Measurements from ENCODE around the gene CCDC112. TPM values are rescaled to one million over a fixed set of nuclear protein-coding genes. Genes with fewer than 3 reads are reported as not detected.

The CCDC112 gene
- total RNA-seq, 1 experiment from 2014 or later: 13.0 TPM

DNA sequence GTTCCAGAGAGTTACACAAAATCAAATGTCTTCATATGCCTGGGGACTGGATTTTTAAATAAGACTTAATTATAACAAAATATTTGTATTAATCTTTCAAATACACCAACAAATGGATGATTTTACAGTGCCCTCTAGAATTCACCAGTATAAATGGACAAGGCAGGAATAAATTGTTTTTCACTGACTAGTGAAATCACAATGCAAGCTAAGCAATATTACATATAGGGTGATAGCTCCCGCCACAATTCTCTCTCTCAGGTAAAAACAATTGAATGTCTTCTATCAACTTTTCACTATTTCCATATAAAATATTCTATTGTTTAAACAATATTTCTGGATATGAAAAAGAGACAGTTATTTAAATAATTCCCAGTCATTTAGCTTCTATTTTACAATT is 8.0 kb upstream of the CCDC112 start:
- Histone ChIP-seq H3K9me3 (ENCODE audit: control insufficient read depth, low read depth, low read length) (no peaks in the 10 kb centered on the region), H3K27ac (ENCODE audit: insufficient read length, low read depth, low read length) (no peak overlapping the region), H4K91ac (ENCODE audit: insufficient read length, low read depth, low read length) (no peak overlapping the region), H2BK20ac (ENCODE audit: low read depth, low read length, poor library complexity, severe bottlenecking) (no peak overlapping the region), H2BK120ac (ENCODE audit: low read depth, low read length, poor library complexity, severe bottlenecking) (no peak overlapping the region), H2BK15ac (ENCODE audit: low read depth, low read length) (no peak overlapping the region), H3K56ac (ENCODE audit: insufficient read length, low read depth, low read length) (no peak overlapping the region), H3K14ac (ENCODE audit: insufficient read depth, low read length) (no peak overlapping the region), H2AK5ac (ENCODE audit: insufficient read length, low read length) (no peak overlapping the region), H3K27me3 (ENCODE audit: insufficient read depth, low read length) (no peaks in the 10 kb centered on the region), H4K20me1 (ENCODE audit: control insufficient read depth, insufficient read depth, insufficient read length) (no peaks in the 10 kb centered on the region), H3K79me2 (ENCODE audit: insufficient read depth, low read length) (no peaks in the 10 kb centered on the region), H2BK5ac (ENCODE audit: insufficient read length, low read length) (no peak overlapping the region), H3T11ph (ENCODE audit: low read length) (no peak overlapping the region), H2AFZ (ENCODE audit: low read length) (no peak overlapping the region), H2BK12ac (ENCODE audit: insufficient read length, low read depth, low read length) (no peak overlapping the region), H4K8ac (replicated peaks; ENCODE audit: insufficient read length, low read depth, low read length) (no peak overlapping the region), H3K79me1 (ENCODE audit: insufficient read depth, low read depth, low read length, poor library complexity, severe bottlenecking) (no peaks in the 10 kb centered on the region), H3K23me2 (ENCODE audit: insufficient read length, low read depth, low read length, poor library complexity, severe bottlenecking) (no peaks in the 10 kb centered on the region), H3K4me2 (ENCODE audit: insufficient read depth, insufficient read length, low read length) (no peak overlapping the region), H3K4ac (ENCODE audit: low read depth, low read length) (no peak overlapping the region), H4K5ac (ENCODE audit: insufficient read length, low read depth, low read length) (no peak overlapping the region), H3K23ac (ENCODE audit: insufficient read length, low read depth, low read length) (no peak overlapping the region), H3K9ac (ENCODE audit: extremely low read depth, insufficient read length, low read length) (no peak overlapping the region), H3K4me1 (ENCODE audit: insufficient read depth, low read length) (no peaks in the 10 kb centered on the region), H3K18ac (ENCODE audit: insufficient read length, low read depth, low read length) (no peak overlapping the region)
- no peak for DNase-seq
- WGBS (ENCODE audit: extremely low coverage, insufficient read length, low lambda C conversion rate): no CpG with 5 or more reads among the region's 1 CpG
- peaks cover 0 to 7% of the 10 kb centered on the region in 2 experiments; a peak in 1 of 5 replicates for H3K9me3 Mint-ChIP-seq
- no peaks in the 10 kb centered on the region; a peak in 1 of 7 replicates for H3K36me3 Mint-ChIP-seq (ENCODE audit: insufficient read depth in 1 of 3, low read depth in 3 of 3)
- no peak overlapping the region for H3K4me3 Mint-ChIP-seq
- TF ChIP-seq, protein P1, sequence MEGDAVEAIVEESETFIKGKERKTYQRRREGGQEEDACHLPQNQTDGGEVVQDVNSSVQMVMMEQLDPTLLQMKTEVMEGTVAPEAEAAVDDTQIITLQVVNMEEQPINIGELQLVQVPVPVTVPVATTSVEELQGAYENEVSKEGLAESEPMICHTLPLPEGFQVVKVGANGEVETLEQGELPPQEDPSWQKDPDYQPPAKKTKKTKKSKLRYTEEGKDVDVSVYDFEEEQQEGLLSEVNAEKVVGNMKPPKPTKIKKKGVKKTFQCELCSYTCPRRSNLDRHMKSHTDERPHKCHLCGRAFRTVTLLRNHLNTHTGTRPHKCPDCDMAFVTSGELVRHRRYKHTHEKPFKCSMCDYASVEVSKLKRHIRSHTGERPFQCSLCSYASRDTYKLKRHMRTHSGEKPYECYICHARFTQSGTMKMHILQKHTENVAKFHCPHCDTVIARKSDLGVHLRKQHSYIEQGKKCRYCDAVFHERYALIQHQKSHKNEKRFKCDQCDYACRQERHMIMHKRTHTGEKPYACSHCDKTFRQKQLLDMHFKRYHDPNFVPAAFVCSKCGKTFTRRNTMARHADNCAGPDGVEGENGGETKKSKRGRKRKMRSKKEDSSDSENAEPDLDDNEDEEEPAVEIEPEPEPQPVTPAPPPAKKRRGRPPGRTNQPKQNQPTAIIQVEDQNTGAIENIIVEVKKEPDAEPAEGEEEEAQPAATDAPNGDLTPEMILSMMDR (conservative IDR thresholded peaks at IDR 0.05): no peak
- peaks cover 5 to 8% of the 10 kb centered on the region in 2 experiments for H3K4me1 Mint-ChIP-seq
- H3K27ac Mint-ChIP-seq: no peak overlapping the region
- H3K27me3 Mint-ChIP-seq (ENCODE audit: low read depth): no peaks in the 10 kb centered on the region

All from H9 (cell line).